NCI-H748 (cell line): Measurements from ENCODE around the gene GRIN3A.
"Not testable (repeated sequence)": the region's sequence is repeated elsewhere in the genome, so short reads cannot be mapped to it uniquely, and the experiment has no call there.

Experiments used
- DNase-seq: peaks from one replicate; lab custom pipeline; 2025; ENCODE audit not compliant: unreplicated experiment; lab: John Stamatoyannopoulos, UW

The GRIN3A gene

GRCh38 chr9:101634741-101635409 lies 103.6 kb downstream of the GRIN3A start:
- no peak for DNase-seq

GRCh38 chr9:101632611-101633010 lies 105.8 kb downstream of the GRIN3A start:
- DNase-seq: no peak

GRCh38 chr9:101631892-101632291 lies 106.6 kb downstream of the GRIN3A start:
- DNase-seq: no peak

GRCh38 chr9:101629636-101630035 lies 108.8 kb downstream of the GRIN3A start:
- no peak for DNase-seq

GRCh38 chr9:101628173-101628572 lies 110.3 kb downstream of the GRIN3A start:
- no peak for DNase-seq

GRCh38 chr9:101626295-101626694 lies 112.2 kb downstream of the GRIN3A start:
- no peak for DNase-seq

- DNase-seq: no peak
Observed at GRCh38 chr9:101625876-101626275, 112.6 kb downstream of the GRIN3A start.

GRCh38 chr9:101620452-101620851 lies 118.0 kb downstream of the GRIN3A start:
- no peak for DNase-seq

- DNase-seq: no peak
Observed at GRCh38 chr9:101618698-101619097, 119.7 kb downstream of the GRIN3A start.

- DNase-seq: no peak
Observed at GRCh38 chr9:101605547-101605946, 132.9 kb downstream of the GRIN3A start.

GRCh38 chr9:101604296-101604695 lies 134.2 kb downstream of the GRIN3A start:
- no peak for DNase-seq

- DNase-seq: peak; percentile 78
Observed at GRCh38 chr9:101601904-101602765, 136.3 kb downstream of the GRIN3A start.

- no peak for DNase-seq
Observed at GRCh38 chr9:101594796-101595195, 143.7 kb downstream of the GRIN3A start, which contains the start of gene PPP3R2. Gene PPP3R2, minus strand, starts transcription at chr9:101594969. Its CDS starts 48 bp downstream, at chr9:101594921.

GRCh38 chr9:101593345-101593744 lies 145.1 kb downstream of the GRIN3A start:
- no peak for DNase-seq

GRCh38 chr9:101592788-101593187 lies 145.7 kb downstream of the GRIN3A start:
- no peak for DNase-seq

GRCh38 chr9:101591787-101592446 lies 146.5 kb downstream of the GRIN3A start:
- no peak for DNase-seq

GRCh38 chr9:101590901-101591300 lies 147.5 kb downstream of the GRIN3A start:
- no peak for DNase-seq

- not testable (repeated sequence) for DNase-seq
Observed at GRCh38 chr9:101590074-101590473, 148.4 kb downstream of the GRIN3A start.

- no peak for DNase-seq
Observed at GRCh38 chr9:101587332-101588043, 151.0 kb downstream of the GRIN3A start.

- no peak for DNase-seq
Observed at GRCh38 chr9:101586651-101587050, 151.8 kb downstream of the GRIN3A start.

- no peak for DNase-seq
Observed at GRCh38 chr9:101585740-101586139, 152.7 kb downstream of the GRIN3A start.
